ENCODE measurements around the gene SLC25A30.

GRCh38 chr13:45406421-45406820 lies 11.8 kb downstream of the SLC25A30 start:
- TF ChIP-seq CTCF (IDR thresholded peaks at IDR 0.05) (no peak), POLR2A (IDR thresholded peaks at IDR 0.05) (no peak)
